HG03439 (cell line): ENCODE data around the gene ARHGAP26.

Experiments
- ATAC-seq: cut with Tn5 transposase; IDR thresholded peaks from one replicate; pipeline ENCODE4 v1.9.1; 2021; ENCODE audit warnings: mild to moderate bottlenecking, moderate library complexity; ENCODE audit not compliant: unreplicated experiment

Gene ARHGAP26

GRCh38 chr5:143149759-143150158 lies 379.6 kb downstream of the ARHGAP26 start:
- no peak for ATAC-seq

GRCh38 chr5:143151056-143151700 lies 381.0 kb downstream of the ARHGAP26 start:
- no peak for ATAC-seq

GRCh38 chr5:143152445-143152844 lies 382.3 kb downstream of the ARHGAP26 start:
- no peak for ATAC-seq

GRCh38 chr5:143153332-143154119 lies 383.3 kb downstream of the ARHGAP26 start:
- no peak for ATAC-seq

GRCh38 chr5:143154510-143155370 lies 384.6 kb downstream of the ARHGAP26 start:
- no peak for ATAC-seq

- no peak for ATAC-seq
Observed at GRCh38 chr5:143155455-143155854, 385.3 kb downstream of the ARHGAP26 start.

GRCh38 chr5:143156086-143156485 lies 385.9 kb downstream of the ARHGAP26 start:
- ATAC-seq: no peak

GRCh38 chr5:143156572-143156971 lies 386.4 kb downstream of the ARHGAP26 start:
- no peak for ATAC-seq

GRCh38 chr5:143159031-143159430 lies 388.9 kb downstream of the ARHGAP26 start:
- no peak for ATAC-seq

- no peak for ATAC-seq
Observed at GRCh38 chr5:143161885-143162540, 391.8 kb downstream of the ARHGAP26 start.

GRCh38 chr5:143162810-143163209 lies 392.6 kb downstream of the ARHGAP26 start:
- no peak for ATAC-seq

- ATAC-seq: no peak
Observed at GRCh38 chr5:143164557-143164956, 394.4 kb downstream of the ARHGAP26 start.

- no peak for ATAC-seq
Observed at GRCh38 chr5:143165049-143165880, 395.1 kb downstream of the ARHGAP26 start.

GRCh38 chr5:143166090-143166489 lies 395.9 kb downstream of the ARHGAP26 start:
- ATAC-seq: no peak

- no peak for ATAC-seq
Observed at GRCh38 chr5:143166661-143167420, 396.7 kb downstream of the ARHGAP26 start.

- ATAC-seq: no peak
Observed at GRCh38 chr5:143168171-143168741, 398.1 kb downstream of the ARHGAP26 start.

- ATAC-seq: no peak
Observed at GRCh38 chr5:143168921-143169810, 399.0 kb downstream of the ARHGAP26 start.

GRCh38 chr5:143170104-143170503 lies 399.9 kb downstream of the ARHGAP26 start:
- ATAC-seq: no peak
